ENCODE results near the gene SLC51B. TPM values are rescaled to one million over a fixed set of nuclear protein-coding genes. Genes with fewer than 3 reads are reported as not detected.
A peak's percentile ranks its signal among the peaks of the same experiment; 100 is the strongest.
"Not testable (repeated sequence)": the region's sequence is repeated elsewhere in the genome, so short reads cannot be mapped to it uniquely, and the experiment has no call there.

Gene SLC51B
- total RNA-seq, 3 donors from 2014 or later (not counting 1 experiment from before 2014, with no cell fraction given) = not detected

DNA sequence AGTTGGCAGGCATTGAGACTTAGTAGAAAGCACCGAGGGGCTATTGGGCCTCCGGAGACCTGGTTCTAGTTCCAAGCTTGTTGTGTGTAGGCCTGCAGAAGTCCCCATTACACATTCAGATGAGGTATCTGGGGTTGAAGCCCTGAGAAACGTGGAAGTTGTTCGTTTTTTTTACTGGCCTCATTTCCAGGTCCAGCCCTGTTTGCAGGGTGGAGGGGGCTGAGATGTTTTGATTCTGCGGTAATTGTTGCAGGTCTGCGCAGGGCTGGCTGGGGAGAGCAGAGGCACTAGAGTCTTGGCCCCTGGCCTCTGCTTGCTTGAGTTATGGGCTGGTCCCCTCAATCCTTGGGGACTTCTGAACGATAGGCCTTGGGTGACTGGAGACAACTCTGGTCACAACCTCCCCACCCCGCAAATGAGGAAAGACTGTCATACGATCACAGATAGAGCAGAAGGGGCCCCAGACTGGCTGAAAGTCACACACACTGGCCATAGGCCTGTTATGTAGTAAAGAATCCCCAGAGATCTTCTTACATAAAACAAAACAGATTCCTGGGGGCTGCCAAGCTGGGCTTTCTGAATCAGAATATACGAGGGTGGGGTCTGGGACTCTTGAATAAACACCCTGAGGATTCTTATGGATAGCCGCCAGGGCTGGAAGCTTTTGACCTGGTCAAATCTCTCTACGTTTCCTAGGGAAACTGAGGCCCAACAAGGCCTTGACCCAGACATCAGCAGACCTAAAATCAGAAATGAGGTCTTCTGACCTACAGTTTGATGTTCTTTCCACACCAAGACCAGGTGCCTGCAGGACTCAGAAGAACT is 47.0 kb downstream of the SLC51B start:
- H3K4me1 Mint-ChIP-seq = no peaks in the 10 kb centered on the region
- Histone ChIP-seq H3K4me1 (ENCODE audit: control insufficient read depth, insufficient read depth, low read length) (no peaks in the 10 kb centered on the region), H3K4me3 (ENCODE audit: low read length) (no peak overlapping the region), H3K27me3 (ENCODE audit: control insufficient read depth, insufficient read depth, low read length) (no peaks in the 10 kb centered on the region), H3K27ac (ENCODE audit: low read length) (no peak overlapping the region), H3K36me3 (ENCODE audit: control insufficient read depth, insufficient read depth, low read length) (no peaks in the 10 kb centered on the region), H3K9me3 (ENCODE audit: control insufficient read depth, insufficient read depth, low read length) (no peaks in the 10 kb centered on the region)
- H3K9me3 Mint-ChIP-seq = no peaks in the 10 kb centered on the region
- no peaks in the 10 kb centered on the region for H3K36me3 Mint-ChIP-seq
- no peak for TF ChIP-seq CTCF (IDR thresholded peaks at IDR 0.05)
- no peak overlapping the region for H3K27ac Mint-ChIP-seq
- H3K4me3 Mint-ChIP-seq = no peak overlapping the region
- 94% methylated on average over 12 of the region's 12 CpGs for WGBS (ENCODE audit: insufficient coverage)
- DNase-seq (no peak), ATAC-seq (no peak)
- intact Hi-C loops (cut with micrococcal nuclease) = no loop called here
- no peaks in the 10 kb centered on the region for H3K27me3 Mint-ChIP-seq (ENCODE audit: low read depth in 2 of 2)

- peaks cover 0 to 3% of the 10 kb centered on the region in 2 donors for H3K4me1 Mint-ChIP-seq
- H3K27me3 Mint-ChIP-seq (ENCODE audit: low read depth in 2 of 2) = no peaks in the 10 kb centered on the region
- peaks cover 6% of the 10 kb centered on the region for H3K36me3 ChIP-seq (ENCODE audit: control insufficient read depth, insufficient read depth, low read length)
- no peak overlapping the region for H3K4me3 ChIP-seq (ENCODE audit: low read length)
- ATAC-seq (no peak), DNase-seq (no peak)
- H3K36me3 Mint-ChIP-seq = no peaks in the 10 kb centered on the region
- WGBS (ENCODE audit: insufficient coverage) = 95% methylated on average over 17 of the region's 17 CpGs
- no peak overlapping the region for H3K27ac ChIP-seq (ENCODE audit: low read length)
- no peaks in the 10 kb centered on the region for H3K4me1 ChIP-seq (ENCODE audit: control insufficient read depth, insufficient read depth, low read length)
- no peaks in the 10 kb centered on the region for H3K9me3 ChIP-seq (ENCODE audit: control insufficient read depth, insufficient read depth, low read length)
- intact Hi-C loops (cut with micrococcal nuclease) = no loop called here
- H3K27ac Mint-ChIP-seq = no peak overlapping the region
- no peak overlapping the region for H3K4me3 Mint-ChIP-seq
- H3K27me3 ChIP-seq (ENCODE audit: control insufficient read depth, insufficient read depth, low read length) = no peaks in the 10 kb centered on the region
- H3K9me3 Mint-ChIP-seq = no peaks in the 10 kb centered on the region
- no peak for TF ChIP-seq CTCF (IDR thresholded peaks at IDR 0.05)
Measured at GRCh38 chr15:65092911-65093792, 48.0 kb downstream of the SLC51B start.

DNA sequence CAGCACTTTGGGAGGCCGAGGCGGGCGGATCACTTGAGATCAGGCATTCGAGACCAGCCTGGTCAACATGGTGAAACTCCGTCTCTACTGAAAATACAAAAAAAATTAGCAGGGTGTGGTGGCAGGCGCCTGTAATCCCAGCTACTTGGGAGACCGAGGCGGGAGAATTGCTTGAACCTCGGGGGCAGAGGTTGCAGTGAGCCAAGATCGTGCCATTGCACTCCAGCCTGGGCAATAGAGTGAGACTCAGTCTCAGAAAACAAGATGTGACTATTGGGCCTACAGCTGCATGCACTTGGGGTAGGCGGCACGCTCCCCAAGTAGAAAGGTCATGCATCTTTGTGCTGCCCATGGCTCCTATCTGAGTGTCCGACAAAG is 48.6 kb downstream of the SLC51B start:
- DNase-seq; intact Hi-C loops (cut with micrococcal nuclease); ATAC-seq; H3K9me3 ChIP-seq (ENCODE audit: control insufficient read depth, insufficient read depth, low read length); H3K4me3 ChIP-seq (ENCODE audit: low read length); H3K4me3 Mint-ChIP-seq; H3K4me1 Mint-ChIP-seq; H3K27ac ChIP-seq (ENCODE audit: low read length); H3K9me3 Mint-ChIP-seq; H3K27me3 Mint-ChIP-seq (ENCODE audit: low read depth in 2 of 2); H3K4me1 ChIP-seq (ENCODE audit: control insufficient read depth, insufficient read depth, low read length); H3K27ac Mint-ChIP-seq; H3K36me3 Mint-ChIP-seq; H3K27me3 ChIP-seq (ENCODE audit: control insufficient read depth, insufficient read depth, low read length): not testable (repeated sequence)
- 97% methylated on average over 13 of the region's 13 CpGs for WGBS (ENCODE audit: insufficient coverage)
- peaks cover 12% of the 10 kb centered on the region for H3K36me3 ChIP-seq (ENCODE audit: control insufficient read depth, insufficient read depth, low read length)

DNA sequence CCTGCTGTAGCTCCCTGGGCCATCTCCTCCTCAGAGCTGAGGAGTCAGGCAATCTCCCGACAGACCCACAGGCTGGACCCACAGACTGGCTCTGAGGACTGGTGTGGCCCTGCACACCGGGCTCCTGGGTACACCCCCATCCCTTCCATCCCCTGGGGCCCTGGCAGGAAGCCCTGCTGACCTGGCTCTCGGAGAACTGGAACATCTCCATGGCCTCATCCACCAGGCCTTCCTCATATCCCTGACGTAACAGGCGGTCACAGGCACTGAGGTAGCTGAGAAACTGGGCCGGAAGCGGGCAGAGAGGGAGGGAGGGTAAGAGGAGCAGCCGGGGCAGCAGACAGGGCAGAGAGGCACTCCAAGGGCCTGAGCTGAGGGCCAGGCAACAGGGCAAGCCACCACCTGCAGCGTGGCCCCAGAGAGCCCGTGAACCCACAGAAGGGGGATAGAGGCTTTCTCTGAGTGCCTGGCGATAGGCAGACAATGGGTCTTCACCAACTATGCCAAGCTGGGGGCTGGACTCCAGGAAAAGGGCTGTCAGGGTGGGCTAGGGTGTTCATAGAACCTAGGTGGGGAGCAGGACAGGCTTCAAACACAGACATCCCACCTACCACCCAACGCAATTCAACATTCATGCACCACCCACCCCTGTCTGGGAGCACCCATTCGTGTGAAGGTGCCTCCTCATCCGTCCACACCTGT is 49.3 kb downstream of the SLC51B start:
- WGBS (ENCODE audit: insufficient coverage) = 94% methylated on average over 13 of the region's 14 CpGs
- ATAC-seq = peak in 1 of 3 donors; percentile 24
- Histone ChIP-seq H3K9me3 (ENCODE audit: control insufficient read depth, insufficient read depth, low read length) (no peaks in the 10 kb centered on the region), H3K4me3 (ENCODE audit: low read length) (no peak overlapping the region), H3K27ac (ENCODE audit: low read length) (no peak overlapping the region), H3K4me1 (ENCODE audit: control insufficient read depth, insufficient read depth, low read length) (no peaks in the 10 kb centered on the region), H3K27me3 (ENCODE audit: control insufficient read depth, insufficient read depth, low read length) (no peaks in the 10 kb centered on the region), H3K36me3 (ENCODE audit: control insufficient read depth, insufficient read depth, low read length) (peaks cover 18% of the 10 kb centered on the region)
- Mint-ChIP-seq H3K4me3 (peak overlapping the region; percentile 21), H3K36me3 (no peaks in the 10 kb centered on the region), H3K27ac (no peak overlapping the region), H3K27me3 (ENCODE audit: low read depth in 2 of 2) (no peaks in the 10 kb centered on the region), H3K9me3 (no peaks in the 10 kb centered on the region), H3K4me1 (peaks cover 0 to 5% of the 10 kb centered on the region in 2 donors)
- intact Hi-C loops (cut with micrococcal nuclease) = no loop called here
- TF ChIP-seq CTCF (IDR thresholded peaks at IDR 0.05) = no peak
- DNase-seq = no peak

All from natural killer cell (primary cell).